Common myeloid progenitor, CD34-positive (primary cell): Measurements from ENCODE around the gene ZNRF2.

Source experiments
- CTCF ChIA-PET: fragments of 350-600 bp; sonication (Branson Sonifier 250); formaldehyde crosslinking; loops from one replicate; lab custom pipeline; 2021; ENCODE audit warnings: antibody characterized with exemption; lab: Charles Lee
- POLR2A ChIA-PET: fragments of 350-600 bp; sonication (Branson Sonifier 250); formaldehyde crosslinking; loops from one replicate; lab custom pipeline; 2021; ENCODE audit warnings: antibody characterized with exemption; lab: Charles Lee
- DNase-seq, 3 donors: peaks; one replicate each; pipeline versions ENCODE4 v3.0.0 to v3.0.0-alpha.2; 2013
- H3K27ac ChIP-seq, 2 experiments: 1 replicate in 1 of 2; 2 replicates in 1 of 2; pipeline ENCODE4 v1.7.0; 2013; ENCODE audit warnings: inconsistent platforms in 2 of 2, low read length in 2 of 2, mild to moderate bottlenecking in 2 of 2, low read depth in 1 of 2, moderate library complexity in 1 of 2; ENCODE audit not compliant: severe bottlenecking in 2 of 2, insufficient read depth in 1 of 2, poor library complexity in 1 of 2
- H3K27me3 ChIP-seq, 5 experiments: replicated peaks in 2 of 5; 1 replicate in 3 of 5; 2 replicates in 2 of 5; pipeline versions ENCODE4 v1.6.1 to v1.7.0; 2013; ENCODE audit warnings: low read length in 4 of 5, mild to moderate bottlenecking in 2 of 5, moderate library complexity in 2 of 5, inconsistent platforms in 1 of 5; ENCODE audit not compliant: insufficient read depth in 5 of 5, control insufficient read depth in 4 of 5
- H3K36me3 ChIP-seq, 4 experiments: 1 replicate in 2 of 4; 2 replicates in 2 of 4; pipeline versions ENCODE4 v1.6.1 to v1.7.0; 2013; ENCODE audit warnings: low read length in 3 of 4, control low read depth in 1 of 4, mild to moderate bottlenecking in 1 of 4; ENCODE audit not compliant: control insufficient read depth in 4 of 4, insufficient read depth in 4 of 4
- H3K4me1 ChIP-seq, 4 experiments: 1 replicate in 3 of 4; 2 replicates in 1 of 4; pipeline versions ENCODE4 v1.6.1 to v1.7.1; 2013; ENCODE audit warnings: low read length in 3 of 4, mild to moderate bottlenecking in 3 of 4, control low read depth in 1 of 4, inconsistent platforms in 1 of 4, moderate library complexity in 1 of 4; ENCODE audit not compliant: control insufficient read depth in 4 of 4, insufficient read depth in 4 of 4; ENCODE audit errors: control extremely low read depth in 1 of 4
- H3K4me3 ChIP-seq, 7 experiments: 1 replicate in 4 of 7; 2 replicates in 3 of 7; pipeline versions ENCODE4 v1.5.1 to v1.7.0; 2013; ENCODE audit warnings: mild to moderate bottlenecking in 7 of 7, low read length in 6 of 7, moderate library complexity in 6 of 7, inconsistent platforms in 2 of 7, low read depth in 2 of 7, control low read depth in 1 of 7; ENCODE audit not compliant: insufficient read depth in 4 of 7, control insufficient read depth in 1 of 7; ENCODE audit errors: extremely low read depth in 1 of 7
- H3K9me3 ChIP-seq, 5 experiments: 1 replicate in 4 of 5; 2 replicates in 1 of 5; pipeline versions ENCODE4 v1.6.1 to v1.7.1; 2013; ENCODE audit warnings: low read length in 4 of 5, mild to moderate bottlenecking in 2 of 5, inconsistent platforms in 1 of 5, low read depth in 1 of 5, moderate library complexity in 1 of 5; ENCODE audit not compliant: control insufficient read depth in 4 of 5, insufficient read depth in 2 of 5; ENCODE audit errors: control extremely low read depth in 1 of 5
- WGBS: methylation state at CpG from one replicate; pipeline ENCODE4 v1.1.5; 2013; ENCODE audit not compliant: insufficient coverage; 5-methylcytosine and 5-hydroxymethylcytosine counted together

Gene ZNRF2

DNA sequence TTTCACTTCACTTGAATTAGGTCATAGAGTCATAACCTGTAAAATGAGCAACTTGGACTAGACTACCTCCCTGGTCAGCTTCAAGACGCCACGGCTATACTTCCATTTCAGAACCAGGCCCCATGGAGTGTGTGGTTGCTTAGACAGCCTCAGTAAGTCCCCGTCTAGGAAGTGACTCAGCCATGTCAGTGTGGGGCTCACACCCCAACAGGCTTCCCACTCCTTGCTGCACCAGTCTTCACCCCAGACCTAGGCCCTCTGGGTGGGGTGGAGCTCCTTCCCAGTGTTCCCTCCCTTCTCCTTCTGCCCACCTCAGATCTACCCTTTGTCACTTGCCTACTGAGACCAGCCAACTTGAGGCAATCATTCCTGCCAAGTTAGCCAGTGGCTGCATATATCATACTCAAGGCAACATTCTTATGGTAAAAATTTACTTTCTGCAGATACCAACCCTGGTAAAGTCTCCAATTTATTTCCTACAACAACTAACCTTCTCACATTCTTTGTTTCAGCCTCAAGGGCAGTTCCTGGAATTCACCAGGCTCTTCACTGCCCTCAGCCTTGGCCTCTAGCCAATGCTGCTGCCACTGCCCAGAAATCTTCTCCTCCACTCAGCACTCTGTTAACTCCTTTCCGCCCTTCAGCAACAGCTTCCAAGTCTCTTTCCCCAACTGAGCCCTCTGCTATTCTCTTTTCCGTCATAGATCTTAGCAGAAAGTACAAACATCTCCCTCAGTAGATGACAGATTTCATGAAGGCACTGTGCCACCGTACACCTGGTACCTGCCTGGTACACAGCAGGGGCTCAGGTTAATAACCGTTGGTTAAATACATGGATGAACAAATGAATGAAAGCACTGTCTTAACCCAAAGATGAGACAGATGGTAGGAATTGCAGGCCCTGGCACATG, 31.3 kb upstream of the ZNRF2 start:
- peaks cover 0 to 16% (median 6%) of the 10 kb centered on the region in 4 experiments for H3K4me1 ChIP-seq
- CTCF ChIA-PET, result interaction anchor here (1.1 to 1.3 kb wide), 3 partner anchors 16 to 84 kb away, joined by 3 read pairs; no protein-coding TSS in a partner anchor
- no peaks in the 10 kb centered on the region for H3K9me3 ChIP-seq
- H3K27me3 ChIP-seq, result no peaks in the 10 kb centered on the region
- no peaks in the 10 kb centered on the region for H3K36me3 ChIP-seq
- no peak overlapping the region for H3K27ac ChIP-seq
- POLR2A ChIA-PET, result no interaction called here
- H3K4me3 ChIP-seq, result no peak overlapping the region
- DNase-seq, result peak in 2 of 3 donors; percentile 24 to 50
- 62% methylated on average over 6 of the region's 7 CpGs for WGBS

DNA sequence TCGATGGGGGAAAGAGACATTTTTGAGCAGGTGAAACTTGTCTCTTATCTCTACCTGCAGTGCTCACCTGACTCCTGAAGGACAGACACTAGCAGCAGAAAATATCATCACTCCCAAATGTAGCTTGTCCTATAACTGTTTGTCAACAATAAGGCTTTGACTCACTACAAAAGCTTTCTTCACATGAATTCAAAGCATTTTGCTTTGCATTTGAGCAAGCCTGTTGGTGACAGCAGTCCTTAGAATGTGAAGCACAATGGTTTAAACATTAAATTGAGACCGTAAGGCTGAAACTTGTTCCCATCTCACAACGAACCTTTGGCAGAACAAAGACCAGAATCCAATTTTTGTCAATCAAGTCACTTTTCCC, 30.6 kb upstream of the ZNRF2 start:
- POLR2A ChIA-PET, result no interaction called here
- Histone ChIP-seq H3K4me1 (peaks cover 0 to 14% (median 6%) of the 10 kb centered on the region in 4 experiments), H3K36me3 (no peaks in the 10 kb centered on the region), H3K27me3 (no peaks in the 10 kb centered on the region), H3K4me3 (no peak overlapping the region), H3K27ac (no peak overlapping the region), H3K9me3 (no peaks in the 10 kb centered on the region)
- 89% methylated on average over 3 of the region's 3 CpGs for WGBS
- CTCF ChIA-PET, result interaction anchor here (1.3 kb wide), 1 partner anchor 85 kb away, joined by 3 read pairs; no protein-coding TSS in a partner anchor
- DNase-seq, result no peak

GRCh38 chr7:30254248-30254647, 30.1 kb upstream of the ZNRF2 start:
- ChIA-PET POLR2A (no interaction called here), CTCF (interaction anchor here (1.3 kb wide), 1 partner anchor 85 kb away, joined by 3 read pairs; no protein-coding TSS in a partner anchor)
- H3K27me3 ChIP-seq, result no peaks in the 10 kb centered on the region
- H3K36me3 ChIP-seq, result no peaks in the 10 kb centered on the region
- no peak overlapping the region for H3K4me3 ChIP-seq
- no peak overlapping the region for H3K27ac ChIP-seq
- H3K9me3 ChIP-seq, result no peaks in the 10 kb centered on the region
- 86% methylated on average over 3 of the region's 5 CpGs for WGBS
- peaks cover 0 to 14% (median 6%) of the 10 kb centered on the region in 4 experiments for H3K4me1 ChIP-seq
- DNase-seq, result no peak

GRCh38 chr7:30254717-30255063, 29.7 kb upstream of the ZNRF2 start:
- Histone ChIP-seq H3K4me3 (no peak overlapping the region), H3K36me3 (no peaks in the 10 kb centered on the region), H3K27ac (no peak overlapping the region), H3K4me1 (peaks cover 0 to 12% (median 6%) of the 10 kb centered on the region in 4 experiments), H3K27me3 (no peaks in the 10 kb centered on the region), H3K9me3 (no peaks in the 10 kb centered on the region)
- POLR2A ChIA-PET, result no interaction called here
- peak; percentile 16 to 59 (median 33) for DNase-seq
- CTCF ChIA-PET, result interaction anchor here (0.7 to 0.9 kb wide), 2 partner anchors 14 to 24 kb away, joined by 3 to 4 read pairs; no protein-coding TSS in a partner anchor
- 90% methylated on average over 2 of the region's 4 CpGs for WGBS

GRCh38 chr7:30255064-30255769, 29.2 kb upstream of the ZNRF2 start:
- POLR2A ChIA-PET, result no interaction called here
- 100% methylated on average over 3 of the region's 4 CpGs for WGBS

DNA sequence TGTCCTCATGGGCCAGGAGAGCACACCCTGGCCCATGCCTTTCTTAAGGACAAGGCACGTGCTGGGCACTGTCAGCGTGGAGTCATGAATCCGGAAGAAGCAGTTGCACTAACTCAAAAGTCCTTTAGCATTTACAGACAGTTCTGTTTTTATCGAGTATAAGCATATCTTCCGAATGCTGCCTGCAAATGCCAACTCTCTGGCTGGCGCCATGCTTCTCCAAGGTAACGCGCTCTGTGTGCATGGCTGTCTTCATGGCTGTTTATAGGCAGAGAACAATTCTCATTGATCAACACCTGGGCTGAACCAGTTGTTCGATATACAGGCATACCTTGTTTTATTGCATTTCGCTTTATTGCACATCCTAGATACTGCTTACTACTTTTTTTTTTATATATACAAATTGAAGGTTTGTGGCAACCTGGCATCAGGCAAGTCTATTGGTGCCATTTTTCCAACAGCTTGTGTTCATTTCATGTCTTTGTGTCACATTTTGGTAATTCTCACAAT, 28.0 kb upstream of the ZNRF2 start:
- ChIA-PET POLR2A (interaction anchor here (0.6 kb wide), 1 partner anchor 302 kb away, joined by 3 read pairs; no protein-coding TSS in a partner anchor), CTCF (no interaction called here)
- H3K9me3 ChIP-seq, result no peaks in the 10 kb centered on the region
- H3K4me3 ChIP-seq, result no peak overlapping the region
- no peaks in the 10 kb centered on the region for H3K27me3 ChIP-seq
- H3K27ac ChIP-seq, result no peak overlapping the region
- H3K4me1 ChIP-seq, result peaks cover 0 to 12% (median 6%) of the 10 kb centered on the region in 4 experiments
- WGBS, result 100% methylated on average over 8 of the region's 10 CpGs
- no peak for DNase-seq
- H3K36me3 ChIP-seq, result no peaks in the 10 kb centered on the region

More at GRCh38 chr7:30255064-30255769, 29.2 kb upstream of the ZNRF2 start:
- CTCF ChIA-PET, result interaction anchor here (0.7 to 0.9 kb wide), 2 partner anchors 14 to 24 kb away, joined by 3 to 4 read pairs; no protein-coding TSS in a partner anchor
- DNase-seq, result no peak
- Histone ChIP-seq H3K4me3 (no peak overlapping the region), H3K27me3 (no peaks in the 10 kb centered on the region), H3K27ac (no peak overlapping the region), H3K4me1 (peaks cover 0 to 12% (median 6%) of the 10 kb centered on the region in 4 experiments), H3K9me3 (no peaks in the 10 kb centered on the region), H3K36me3 (no peaks in the 10 kb centered on the region)
